NB4 (cell line): ENCODE data around the gene PLD5.

Experiments
- MYC ChIP-seq: IDR thresholded peaks from 2 replicates; pipeline ENCODE4 v1.6.1; 2011; ENCODE audit warnings: low read depth, low read length
- TF ChIP-seq, protein P1 (sequence below): IDR thresholded peaks from one replicate; pipeline ENCODE4 v1.5.1; 2012; ENCODE audit warnings: low read depth, low read length

- TF ChIP-seq, protein P1, sequence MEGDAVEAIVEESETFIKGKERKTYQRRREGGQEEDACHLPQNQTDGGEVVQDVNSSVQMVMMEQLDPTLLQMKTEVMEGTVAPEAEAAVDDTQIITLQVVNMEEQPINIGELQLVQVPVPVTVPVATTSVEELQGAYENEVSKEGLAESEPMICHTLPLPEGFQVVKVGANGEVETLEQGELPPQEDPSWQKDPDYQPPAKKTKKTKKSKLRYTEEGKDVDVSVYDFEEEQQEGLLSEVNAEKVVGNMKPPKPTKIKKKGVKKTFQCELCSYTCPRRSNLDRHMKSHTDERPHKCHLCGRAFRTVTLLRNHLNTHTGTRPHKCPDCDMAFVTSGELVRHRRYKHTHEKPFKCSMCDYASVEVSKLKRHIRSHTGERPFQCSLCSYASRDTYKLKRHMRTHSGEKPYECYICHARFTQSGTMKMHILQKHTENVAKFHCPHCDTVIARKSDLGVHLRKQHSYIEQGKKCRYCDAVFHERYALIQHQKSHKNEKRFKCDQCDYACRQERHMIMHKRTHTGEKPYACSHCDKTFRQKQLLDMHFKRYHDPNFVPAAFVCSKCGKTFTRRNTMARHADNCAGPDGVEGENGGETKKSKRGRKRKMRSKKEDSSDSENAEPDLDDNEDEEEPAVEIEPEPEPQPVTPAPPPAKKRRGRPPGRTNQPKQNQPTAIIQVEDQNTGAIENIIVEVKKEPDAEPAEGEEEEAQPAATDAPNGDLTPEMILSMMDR = no peak
- no peak for TF ChIP-seq MYC
Observed at GRCh38 chr1:242522996-242523718, 1.3 kb downstream of the PLD5 start.
